ENCODE results near the gene SMARCA2. TPM values are rescaled to one million over a fixed set of nuclear protein-coding genes. Genes with fewer than 3 reads are reported as not detected.

The SMARCA2 gene
- total and polyA plus RNA-seq, 10 of the 15 experiments (the other 5 are each of a cell fraction or from before 2014, with no cell fraction given) = 100 to 392 (median 204) TPM

DNA sequence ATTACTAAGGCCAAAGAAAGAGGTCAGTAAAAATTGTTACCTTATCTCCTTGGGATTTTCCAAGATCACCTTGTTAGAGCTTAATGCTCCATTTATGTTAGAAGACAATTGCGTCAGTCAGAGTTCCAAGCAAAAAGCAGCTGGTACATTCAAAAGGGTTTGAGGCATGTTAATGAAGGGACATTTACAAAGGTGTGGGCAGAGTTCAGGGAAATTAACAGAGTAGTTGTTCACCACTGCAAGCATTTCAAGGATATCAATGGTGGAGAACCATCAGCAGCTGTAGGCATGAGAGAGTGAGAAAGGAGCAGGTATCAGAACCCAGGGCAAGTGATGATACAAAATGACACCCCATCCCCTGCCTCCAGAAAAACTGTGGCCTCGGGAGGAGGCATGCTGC, 17.0 kb upstream of the SMARCA2 start (continued):
- TF ChIP-seq, protein P1, sequence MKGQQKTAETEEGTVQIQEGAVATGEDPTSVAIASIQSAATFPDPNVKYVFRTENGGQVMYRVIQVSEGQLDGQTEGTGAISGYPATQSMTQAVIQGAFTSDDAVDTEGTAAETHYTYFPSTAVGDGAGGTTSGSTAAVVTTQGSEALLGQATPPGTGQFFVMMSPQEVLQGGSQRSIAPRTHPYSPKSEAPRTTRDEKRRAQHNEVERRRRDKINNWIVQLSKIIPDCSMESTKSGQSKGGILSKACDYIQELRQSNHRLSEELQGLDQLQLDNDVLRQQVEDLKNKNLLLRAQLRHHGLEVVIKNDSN (IDR thresholded peaks at IDR 0.05; ENCODE audit: borderline replicate concordance, extremely low read length, insufficient read depth, low read depth, low read length) = no peak
- no peak for TF ChIP-seq IKZF1 (conservative IDR thresholded peaks at IDR 0.05)
- no peak for TF ChIP-seq SMC3 (IDR thresholded peaks at IDR 0.05; ENCODE audit: borderline replicate concordance, low read length)
- TF ChIP-seq CREM (IDR thresholded peaks at IDR 0.05; ENCODE audit: low read depth) = no peak
- TF ChIP-seq RUNX3 (IDR thresholded peaks at IDR 0.05; ENCODE audit: low read length) = no peak
- TF ChIP-seq, protein P2, sequence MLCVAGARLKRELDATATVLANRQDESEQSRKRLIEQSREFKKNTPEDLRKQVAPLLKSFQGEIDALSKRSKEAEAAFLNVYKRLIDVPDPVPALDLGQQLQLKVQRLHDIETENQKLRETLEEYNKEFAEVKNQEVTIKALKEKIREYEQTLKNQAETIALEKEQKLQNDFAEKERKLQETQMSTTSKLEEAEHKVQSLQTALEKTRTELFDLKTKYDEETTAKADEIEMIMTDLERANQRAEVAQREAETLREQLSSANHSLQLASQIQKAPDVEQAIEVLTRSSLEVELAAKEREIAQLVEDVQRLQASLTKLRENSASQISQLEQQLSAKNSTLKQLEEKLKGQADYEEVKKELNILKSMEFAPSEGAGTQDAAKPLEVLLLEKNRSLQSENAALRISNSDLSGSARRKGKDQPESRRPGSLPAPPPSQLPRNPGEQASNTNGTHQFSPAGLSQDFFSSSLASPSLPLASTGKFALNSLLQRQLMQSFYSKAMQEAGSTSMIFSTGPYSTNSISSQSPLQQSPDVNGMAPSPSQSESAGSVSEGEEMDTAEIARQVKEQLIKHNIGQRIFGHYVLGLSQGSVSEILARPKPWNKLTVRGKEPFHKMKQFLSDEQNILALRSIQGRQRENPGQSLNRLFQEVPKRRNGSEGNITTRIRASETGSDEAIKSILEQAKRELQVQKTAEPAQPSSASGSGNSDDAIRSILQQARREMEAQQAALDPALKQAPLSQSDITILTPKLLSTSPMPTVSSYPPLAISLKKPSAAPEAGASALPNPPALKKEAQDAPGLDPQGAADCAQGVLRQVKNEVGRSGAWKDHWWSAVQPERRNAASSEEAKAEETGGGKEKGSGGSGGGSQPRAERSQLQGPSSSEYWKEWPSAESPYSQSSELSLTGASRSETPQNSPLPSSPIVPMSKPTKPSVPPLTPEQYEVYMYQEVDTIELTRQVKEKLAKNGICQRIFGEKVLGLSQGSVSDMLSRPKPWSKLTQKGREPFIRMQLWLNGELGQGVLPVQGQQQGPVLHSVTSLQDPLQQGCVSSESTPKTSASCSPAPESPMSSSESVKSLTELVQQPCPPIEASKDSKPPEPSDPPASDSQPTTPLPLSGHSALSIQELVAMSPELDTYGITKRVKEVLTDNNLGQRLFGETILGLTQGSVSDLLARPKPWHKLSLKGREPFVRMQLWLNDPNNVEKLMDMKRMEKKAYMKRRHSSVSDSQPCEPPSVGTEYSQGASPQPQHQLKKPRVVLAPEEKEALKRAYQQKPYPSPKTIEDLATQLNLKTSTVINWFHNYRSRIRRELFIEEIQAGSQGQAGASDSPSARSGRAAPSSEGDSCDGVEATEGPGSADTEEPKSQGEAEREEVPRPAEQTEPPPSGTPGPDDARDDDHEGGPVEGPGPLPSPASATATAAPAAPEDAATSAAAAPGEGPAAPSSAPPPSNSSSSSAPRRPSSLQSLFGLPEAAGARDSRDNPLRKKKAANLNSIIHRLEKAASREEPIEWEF (IDR thresholded peaks at IDR 0.05; ENCODE audit: insufficient replicate concordance, low read depth, low read length) = no peak
- TF ChIP-seq MYC (IDR thresholded peaks at IDR 0.05; ENCODE audit: insufficient read depth, insufficient read length, insufficient replicate concordance, low read length, severe bottlenecking) = no peak

Data from GM12878 (cell line).